Testis (tissue), 3 donors: ENCODE results near the gene NFATC1. TPM values are rescaled to one million over a fixed set of nuclear protein-coding genes. Genes with fewer than 3 reads are reported as not detected.

ENCODE experiments used
- DNase-seq: peaks from one replicate; pipeline ENCODE4 v3.0.0-alpha.2; 2019
- H3K27ac ChIP-seq, 2 donors: fragments of 200-600 bp; sonication (generic); one replicate each; pipeline ENCODE4 v1.5.1; 2019
- H3K27me3 ChIP-seq: fragments of 200-600 bp; sonication (generic); one replicate; pipeline ENCODE4 v1.5.1; 2019
- H3K36me3 ChIP-seq: fragments of 200-600 bp; sonication (generic); one replicate; pipeline ENCODE4 v1.5.1; 2017; ENCODE audit warnings: low read depth; ENCODE audit errors: missing control alignments
- H3K4me1 ChIP-seq: fragments of 200-600 bp; sonication (generic); one replicate; pipeline ENCODE4 v1.5.1; 2019
- H3K4me3 ChIP-seq, 2 donors: fragments of 200-600 bp; sonication (generic); one replicate each; pipeline ENCODE4 v1.5.1; 2017 to 2019
- H3K9me3 ChIP-seq: fragments of 200-600 bp; sonication (generic); one replicate; pipeline ENCODE4 v1.5.1; 2017
- CTCF ChIP-seq, 3 experiments: fragments of 450-650 bp in 2 of 3; fragments of 200-600 bp in 1 of 3; sonication (generic) in 1 of 3; IDR thresholded peaks; one replicate each; pipeline ENCODE4 v1.5.1; 2016 to 2019; ENCODE audit warnings: antibody characterized with exemption in 3 of 3, mild to moderate bottlenecking in 2 of 3, moderate library complexity in 1 of 3
- POLR2A ChIP-seq: fragments of 450-650 bp; IDR thresholded peaks from one replicate; pipeline ENCODE4 v1.6.1; 2017; ENCODE audit warnings: antibody characterized with exemption, mild to moderate bottlenecking, moderate library complexity
- WGBS, 2 donors: methylation state at CpG; one replicate each; pipeline ENCODE4 v1.1.5; 2018; 5-methylcytosine and 5-hydroxymethylcytosine counted together
- intact Hi-C: fragments of 100-400 bp; cut with DNase I; formaldehyde crosslinking; loops from one replicate; pipeline ENCODE4 v1.15.1; 2023; ENCODE audit warnings: low total_unique reads
- polyA plus RNA-seq: library from polyadenylated mRNA; stranded (reverse); fragments of 350-450 nt; fragmentation: Illumina TruSeq; extraction: RNeasy Lipid Tissue Mini Kit (QIAGEN cat#74804); gene quantifications from one replicate; pipeline ENCODE4 v1.2.3, GENCODE V29; 2014; ENCODE audit warnings: low read depth, low replicate concordance; ENCODE audit not compliant: insufficient read depth
- total RNA-seq, 2 donors: library from RNA; depleted of rRNA; stranded (reverse); fragments of >200 nt; gene quantifications; one replicate each; pipeline ENCODE4 v1.2.3, GENCODE V29; 2016

The NFATC1 gene
- total and polyA plus RNA-seq, 3 donors from 2014 or later: 22.2 to 28.1 (median 27.5) TPM

GRCh38 chr18:79548621-79548985, 152.9 kb downstream of the NFATC1 start:
- no peak overlapping the region for H3K4me3 ChIP-seq
- no peak for TF ChIP-seq POLR2A
- no peak for TF ChIP-seq CTCF (IDR thresholded peaks at IDR 0.05)
- DNase-seq: no peak
- intact Hi-C loops: no loop called here
- H3K27me3 ChIP-seq: no peaks in the 10 kb centered on the region
- 93 to 97% methylated on average over 20 to 24 of the region's 24 CpGs for whole genome bisulfite sequencing, 2 donors
- no peaks in the 10 kb centered on the region for H3K4me1 ChIP-seq
- no peak overlapping the region for H3K27ac ChIP-seq
- no peaks in the 10 kb centered on the region for H3K36me3 ChIP-seq
- no peaks in the 10 kb centered on the region for H3K9me3 ChIP-seq

DNA sequence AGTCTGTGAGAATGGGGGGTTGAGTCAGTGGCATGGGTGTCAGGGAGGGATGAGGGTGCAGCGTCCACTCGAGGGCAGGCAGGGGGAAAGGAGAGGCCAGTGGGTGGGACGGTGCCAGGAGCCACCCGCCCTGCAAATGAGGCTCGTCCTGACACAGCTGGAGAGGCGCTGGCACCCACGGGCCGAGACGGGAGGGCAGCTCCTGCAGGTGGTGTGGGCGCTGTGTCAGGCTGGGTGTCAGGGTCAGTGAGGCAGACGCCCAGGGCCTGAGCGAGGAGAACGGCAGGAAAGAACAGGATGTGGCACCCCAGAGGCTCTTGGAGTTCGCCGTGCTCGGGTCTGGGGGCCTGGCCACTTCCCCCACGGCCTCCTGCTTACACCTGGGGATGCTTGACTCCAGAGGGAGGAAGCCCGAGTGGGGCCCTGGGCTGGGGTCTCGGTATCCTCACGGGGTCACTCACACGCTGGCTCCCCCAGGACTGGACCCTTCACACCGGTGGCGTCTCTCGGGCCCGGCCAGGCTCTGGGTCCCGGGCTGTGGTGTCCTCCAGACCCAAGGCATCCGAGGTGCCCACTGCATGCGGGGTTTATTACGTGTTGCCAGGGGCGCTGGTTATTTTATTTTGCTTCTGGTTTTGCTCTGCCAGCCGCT, 153.4 kb downstream of the NFATC1 start:
- Histone ChIP-seq H3K4me3 (no peak overlapping the region), H3K9me3 (no peaks in the 10 kb centered on the region), H3K36me3 (no peaks in the 10 kb centered on the region), H3K27ac (no peak overlapping the region), H3K4me1 (no peaks in the 10 kb centered on the region), H3K27me3 (no peaks in the 10 kb centered on the region)
- intact Hi-C loops: no loop called here
- DNase-seq: no peak
- no peak for TF ChIP-seq CTCF (IDR thresholded peaks at IDR 0.05)
- TF ChIP-seq POLR2A: no peak
- WGBS, 2 donors: 93 to 94% methylated on average over 10 to 31 of the region's 31 CpGs

GRCh38 chr18:79549638-79550000, 153.9 kb downstream of the NFATC1 start:
- Histone ChIP-seq H3K36me3 (no peaks in the 10 kb centered on the region), H3K27me3 (no peaks in the 10 kb centered on the region), H3K4me3 (no peak overlapping the region), H3K27ac (no peak overlapping the region), H3K9me3 (no peaks in the 10 kb centered on the region), H3K4me1 (no peaks in the 10 kb centered on the region)
- 79 to 89% methylated on average over 15 of the region's 20 CpGs for WGBS, 2 donors
- intact Hi-C loops: no loop called here
- DNase-seq: no peak
- TF ChIP-seq CTCF (IDR thresholded peaks at IDR 0.05) (no peak), POLR2A (no peak)

DNA sequence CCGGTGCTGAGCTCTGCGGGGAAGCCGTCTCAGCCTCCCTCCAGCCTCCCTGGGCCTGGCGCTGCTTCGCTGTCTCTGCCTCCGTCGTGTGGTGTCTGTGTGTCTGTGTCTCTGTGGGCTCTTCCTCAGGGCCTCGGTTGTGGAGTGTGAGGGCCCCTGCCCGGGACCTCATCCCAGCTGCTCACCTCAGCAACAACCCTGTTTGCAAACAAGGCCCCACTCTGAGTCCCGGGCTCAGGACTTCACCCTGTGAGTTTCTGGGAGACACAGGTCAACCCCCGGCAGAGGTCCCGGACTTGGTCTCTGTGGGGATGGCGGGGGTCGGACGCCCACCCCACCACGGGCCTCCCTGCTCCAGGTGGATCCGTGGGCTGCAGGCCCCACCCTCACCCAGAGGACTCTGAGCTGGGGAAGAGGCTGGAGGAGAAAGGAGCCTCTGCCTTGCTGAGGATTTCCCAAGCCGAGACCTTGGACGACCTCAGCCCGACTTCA, 156.5 kb downstream of the NFATC1 start:
- Histone ChIP-seq H3K36me3 (no peaks in the 10 kb centered on the region), H3K4me3 (no peak overlapping the region), H3K27ac (no peak overlapping the region), H3K27me3 (no peaks in the 10 kb centered on the region), H3K4me1 (no peaks in the 10 kb centered on the region), H3K9me3 (no peaks in the 10 kb centered on the region)
- TF ChIP-seq POLR2A (no peak), CTCF (IDR thresholded peaks at IDR 0.05) (no peak)
- DNase-seq: no peak
- intact Hi-C loops: no loop called here
- 79 to 96% methylated on average over 13 to 16 of the region's 20 CpGs for WGBS, 2 donors

DNA sequence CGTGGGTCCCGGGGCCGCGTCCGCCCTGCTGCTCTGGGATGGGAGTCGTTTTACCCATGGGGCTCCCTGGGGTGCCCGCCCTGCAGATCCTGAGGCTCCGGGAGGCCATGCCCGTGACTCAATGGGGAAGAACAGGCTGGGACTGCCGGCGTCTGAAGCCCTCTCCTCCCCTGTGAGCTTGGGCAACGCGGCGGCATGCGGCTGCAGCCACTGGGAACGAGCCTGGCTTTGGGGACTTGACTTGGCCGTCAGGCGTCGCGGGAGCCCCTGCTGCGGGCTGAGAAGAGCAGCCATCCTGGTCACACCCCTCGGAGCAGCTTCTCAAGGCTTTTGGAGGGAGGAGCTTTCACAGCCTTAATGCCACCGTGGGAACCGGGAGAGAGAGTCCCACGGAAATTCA, 157.0 kb downstream of the NFATC1 start:
- Histone ChIP-seq H3K36me3 (no peaks in the 10 kb centered on the region), H3K27ac (no peak overlapping the region), H3K4me3 (no peak overlapping the region), H3K4me1 (no peaks in the 10 kb centered on the region), H3K27me3 (no peaks in the 10 kb centered on the region), H3K9me3 (no peaks in the 10 kb centered on the region)
- TF ChIP-seq POLR2A (no peak), CTCF (IDR thresholded peaks at IDR 0.05) (no peak)
- 81 to 86% methylated on average over 12 to 25 of the region's 25 CpGs for WGBS, 2 donors
- no peak for DNase-seq
- intact Hi-C loops: no loop called here
